PFSK-1 (cell line): ENCODE data around the gene EGFLAM.

Experiments used
- POLR2AphosphoS5 ChIP-seq: IDR thresholded peaks from 2 replicates; pipeline ENCODE4 v1.6.1; 2012; ENCODE audit warnings: low read depth, mild to moderate bottlenecking, control low read depth, low read length, moderate library complexity
- REST ChIP-seq, 2 experiments: IDR thresholded peaks; 2 replicates each; pipeline versions ENCODE4 v1.6.1 to v1.8.0; 2011 to 2012; ENCODE audit warnings: low read depth in 2 of 2, low read length in 2 of 2, control low read depth in 1 of 2, inconsistent platforms in 1 of 2, mild to moderate bottlenecking in 1 of 2, moderate library complexity in 1 of 2; ENCODE audit not compliant: insufficient read depth in 1 of 2
- SIN3A ChIP-seq: IDR thresholded peaks from 2 replicates; pipeline ENCODE4 v1.6.1; 2012; ENCODE audit warnings: mild to moderate bottlenecking, low read length, moderate library complexity, borderline replicate concordance; ENCODE audit not compliant: insufficient read depth
- TAF1 ChIP-seq: IDR thresholded peaks from 2 replicates; pipeline ENCODE4 v1.6.1; 2012; ENCODE audit warnings: low read length, control low read depth, borderline replicate concordance; ENCODE audit not compliant: insufficient read depth

GRCh38 chr5:38265546-38266179 is 7.3 kb downstream of the EGFLAM start:
- TF ChIP-seq SIN3A (no peak), POLR2AphosphoS5 (no peak), REST (IDR thresholded peaks at IDR 0.05; ENCODE audit: insufficient read depth in 1 of 2, low read depth in 2 of 2, low read length in 2 of 2) (no peak), TAF1 (no peak)
